Glomerular visceral epithelial cell (primary cell): ENCODE data around the gene BLOC1S5.
"Not testable (repeated sequence)": the region's sequence is repeated elsewhere in the genome, so short reads cannot be mapped to it uniquely, and the experiment has no call there.

ENCODE experiments used
- DNase-seq: peaks from one replicate; pipeline ENCODE4 v3.0.0-alpha.2; 2016; ENCODE audit errors: extremely low spot score

BLOC1S5 gene

GRCh38 chr6:8043221-8043620 lies 21.0 kb downstream of the BLOC1S5 start:
- DNase-seq, result no peak

- no peak for DNase-seq
Measured at GRCh38 chr6:8041913-8042583, 22.1 kb downstream of the BLOC1S5 start.

GRCh38 chr6:8034107-8034506 lies 30.1 kb downstream of the BLOC1S5 start:
- DNase-seq, result not testable (repeated sequence)

- no peak for DNase-seq
Measured at GRCh38 chr6:8030920-8031319, 33.3 kb downstream of the BLOC1S5 start.

- no peak for DNase-seq
Measured at GRCh38 chr6:8029243-8029870, 34.8 kb downstream of the BLOC1S5 start.

- peak; percentile 8 for DNase-seq
Measured at GRCh38 chr6:8027965-8028651, 36.1 kb downstream of the BLOC1S5 start.

GRCh38 chr6:8026800-8027199 lies 37.4 kb downstream of the BLOC1S5 start:
- DNase-seq, result no peak

GRCh38 chr6:8025191-8025590 lies 39.0 kb downstream of the BLOC1S5 start:
- no peak for DNase-seq

GRCh38 chr6:8023638-8024037 lies 40.6 kb downstream of the BLOC1S5 start:
- DNase-seq, result no peak

- DNase-seq, result no peak
Measured at GRCh38 chr6:8020083-8020482, 44.1 kb downstream of the BLOC1S5 start.

- DNase-seq, result no peak
Measured at GRCh38 chr6:8017705-8018104, 46.5 kb downstream of the BLOC1S5 start.

GRCh38 chr6:8017276-8017701 lies 46.9 kb downstream of the BLOC1S5 start:
- DNase-seq, result peak; percentile 10

- no peak for DNase-seq
Measured at GRCh38 chr6:8014947-8015346, 49.2 kb downstream of the BLOC1S5 start.

GRCh38 chr6:8013763-8014162 lies 50.4 kb downstream of the BLOC1S5 start:
- no peak for DNase-seq

GRCh38 chr6:8006208-8006607 lies 58.0 kb downstream of the BLOC1S5 start:
- DNase-seq, result peak; percentile 42

GRCh38 chr6:8005136-8005535 lies 59.1 kb downstream of the BLOC1S5 start:
- no peak for DNase-seq

- no peak for DNase-seq
Measured at GRCh38 chr6:8000636-8001035, 63.6 kb downstream of the BLOC1S5 start.

GRCh38 chr6:8000188-8000596 lies 64.0 kb downstream of the BLOC1S5 start:
- DNase-seq, result no peak

- no peak for DNase-seq
Measured at GRCh38 chr6:7999201-7999600, 65.0 kb downstream of the BLOC1S5 start.

GRCh38 chr6:7998103-7998725 lies 66.0 kb downstream of the BLOC1S5 start:
- DNase-seq, result no peak

- DNase-seq, result no peak
Measured at GRCh38 chr6:7997286-7997685, 66.9 kb downstream of the BLOC1S5 start.

GRCh38 chr6:7996538-7997111 lies 67.6 kb downstream of the BLOC1S5 start:
- peak; percentile 20 for DNase-seq
